Limb (tissue), 2 donors: ENCODE measurements around the gene CD27.
A peak's percentile ranks its signal among the peaks of the same experiment; 100 is the strongest.
"Not testable (repeated sequence)": the region's sequence is repeated elsewhere in the genome, so short reads cannot be mapped to it uniquely, and the experiment has no call there.

Experiments used
- DNase-seq, 2 donors: peaks; one replicate each; pipeline ENCODE4 v3.0.0-alpha.2; 2016; ENCODE audit errors: extremely low spot score in 2 of 2

Gene CD27

DNA sequence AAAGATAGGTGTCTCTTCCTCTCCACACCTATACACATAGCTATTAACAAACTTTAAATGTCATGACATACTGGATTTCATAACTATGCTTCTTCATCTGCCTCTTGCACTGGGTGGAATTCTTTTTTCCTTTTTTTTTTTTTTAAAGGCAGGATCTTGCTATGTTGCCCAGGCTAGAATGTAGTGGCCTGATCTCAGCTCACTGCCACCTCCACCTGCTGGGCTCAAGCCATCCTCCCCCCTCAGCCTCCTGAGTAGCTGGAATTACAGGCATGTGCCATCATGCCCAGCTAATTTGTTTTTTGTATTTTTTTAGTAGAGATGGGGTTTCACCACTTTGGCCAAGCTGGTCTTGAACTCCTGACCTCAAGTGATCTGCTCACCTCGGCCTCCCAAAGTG lies 43.5 kb downstream of the CD27 start:
- no peak for DNase-seq

DNA sequence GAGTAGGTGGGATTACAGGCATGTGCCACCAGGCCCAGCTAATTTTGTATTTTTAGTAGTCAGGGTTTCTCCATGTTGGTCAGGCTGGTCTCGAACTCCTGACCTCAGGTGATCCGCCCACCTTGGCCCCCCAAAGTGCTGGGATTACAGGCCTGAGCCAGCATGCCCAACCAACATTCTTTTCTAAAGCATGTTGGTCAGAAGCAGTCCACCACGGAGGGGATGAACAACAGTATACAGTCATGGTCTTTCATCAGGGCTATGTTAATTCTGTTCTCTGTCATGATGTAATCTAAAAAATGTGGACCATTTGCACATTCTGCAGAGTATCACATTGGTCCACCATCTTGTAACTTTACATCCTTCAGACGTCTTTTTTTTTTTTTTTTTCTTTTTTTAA lies 44.7 kb downstream of the CD27 start:
- no peak for DNase-seq

GRCh38 chr12:6490673-6491072 lies 45.9 kb downstream of the CD27 start:
- not testable (repeated sequence) for DNase-seq

DNA sequence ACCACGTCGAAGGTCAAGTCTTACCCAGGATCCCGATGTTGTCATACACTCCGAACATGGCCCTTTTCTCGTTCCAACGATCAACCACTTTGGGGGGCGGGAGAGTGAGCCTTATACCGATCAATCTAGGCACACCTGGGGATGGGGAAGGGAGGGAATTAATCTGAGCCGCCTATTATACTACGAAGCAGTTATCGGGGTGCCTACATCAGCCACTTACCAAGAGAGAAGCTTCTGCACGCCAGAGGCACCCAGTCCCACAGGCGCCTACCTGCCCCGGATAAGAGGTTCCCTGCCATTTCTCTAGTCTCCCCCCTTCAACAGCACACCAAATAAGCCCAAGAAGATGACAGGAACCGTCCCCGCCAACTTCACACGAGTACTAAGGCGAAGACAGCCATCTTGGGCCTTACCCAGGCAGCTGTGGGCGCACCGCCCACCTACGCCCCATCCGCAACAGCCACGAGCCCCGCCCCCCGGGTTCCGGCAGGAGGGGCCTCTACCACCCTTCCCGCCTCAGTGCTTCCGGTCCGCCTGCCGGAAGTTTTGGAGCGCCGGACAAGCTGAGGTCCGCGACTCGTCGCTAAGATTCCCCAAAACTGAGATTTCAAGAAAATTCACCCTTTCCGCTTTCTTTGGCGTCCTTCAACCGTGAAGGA lies 48.2 kb downstream of the CD27 start, which contains the start of gene MRPL51:
Gene MRPL51 (minus strand): TSS at position 425 of the 659 bp plus-strand sequence. CDS start 126 bp downstream, at position 299.
- peak; percentile 97 for DNase-seq

DNA sequence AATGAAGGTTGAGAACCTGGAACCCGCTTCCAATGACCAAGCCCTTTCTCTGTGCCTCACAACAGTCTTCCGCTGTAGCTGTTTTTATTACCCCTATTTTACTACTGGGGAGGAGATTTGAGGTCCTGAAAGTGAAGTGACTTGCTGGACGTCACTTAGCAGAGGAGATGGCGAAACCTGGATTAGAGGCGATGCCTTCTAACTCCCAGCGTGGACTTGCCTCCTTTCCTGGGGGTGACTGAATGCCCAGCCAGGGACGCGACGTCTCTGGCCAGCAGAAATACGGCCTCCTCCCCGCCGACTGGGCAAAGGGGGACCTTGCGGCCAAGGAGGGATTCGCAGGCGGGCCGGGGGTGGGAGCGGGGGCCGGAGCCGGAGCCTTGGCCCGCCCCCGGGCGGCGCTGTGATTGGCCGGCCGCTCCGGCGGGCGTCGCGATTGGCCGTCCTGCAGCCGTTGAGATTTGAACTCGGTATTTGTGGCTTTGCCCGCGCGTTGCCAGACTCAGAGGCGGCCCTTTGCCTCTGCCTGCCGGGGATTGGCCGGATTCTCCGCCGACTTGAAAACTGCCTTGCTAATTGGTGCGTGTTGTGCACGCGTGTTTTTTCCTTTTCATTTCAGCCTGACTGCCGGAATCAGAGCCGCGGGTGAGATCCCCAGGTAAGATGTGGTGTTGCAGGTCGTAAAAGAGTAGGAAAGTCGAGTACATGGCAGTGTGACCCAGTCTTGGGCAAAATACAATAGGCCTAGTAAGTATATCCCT lies 48.9 kb downstream of the CD27 start, which contains the start of gene NCAPD2:
Gene NCAPD2 (plus strand): TSS at position 606 of the 761 bp plus-strand sequence. CDS start 997 bp downstream, outside the sequence.
- peak; percentile 94 to 98 for DNase-seq

- peak in 1 of 2 donors; percentile 14 for DNase-seq
These were observed 49.5 kb downstream of the CD27 start for GRCh38 chr12:6494258-6494743.

- no peak for DNase-seq
These were observed 50.2 kb downstream of the CD27 start for GRCh38 chr12:6494968-6495367.

- not testable (repeated sequence) for DNase-seq
These were observed 52.5 kb downstream of the CD27 start for GRCh38 chr12:6497291-6497690.

DNA sequence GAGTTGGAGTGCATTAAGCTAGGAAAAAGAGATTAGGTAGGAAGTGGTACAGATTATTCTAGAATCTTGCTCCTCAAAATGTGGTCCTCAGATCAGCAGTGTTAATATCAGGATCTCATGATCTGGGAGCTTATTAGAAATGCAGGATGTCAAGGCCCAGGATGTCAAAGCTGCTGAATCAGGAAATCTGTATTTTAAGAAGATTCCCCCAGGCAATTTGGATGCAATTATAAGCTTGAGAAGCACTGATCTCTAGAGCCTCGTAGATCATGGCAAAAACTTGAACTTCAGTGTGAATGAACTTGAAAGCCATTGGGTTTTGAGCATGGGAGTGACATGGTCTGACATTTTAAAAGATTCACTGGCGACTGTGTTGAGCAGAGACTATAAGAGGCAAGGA lies 55.7 kb downstream of the CD27 start:
- DNase-seq: no peak
